Mucosa of descending colon (tissue), 3 donors: ENCODE data around the gene GMDS. TPM values are rescaled to one million over a fixed set of nuclear protein-coding genes. Genes with fewer than 3 reads are reported as not detected.

ENCODE experiments used
- ATAC-seq: fragments of 200-7000 bp; cut with Tn5 transposase; one replicate; pipeline ENCODE4 v1.9.1; 2020; ENCODE audit warnings: mild to moderate bottlenecking, moderate library complexity
- DNase-seq, 3 donors: peaks; one replicate each; pipeline ENCODE4 v3.0.0-alpha.2; 2020
- H3K36me3 ChIP-seq: fragments of 200-600 bp; one replicate; pipeline ENCODE4 v1.8.0; 2021; ENCODE audit warnings: low read depth, mild to moderate bottlenecking
- H3K4me1 ChIP-seq: fragments of 200-600 bp; one replicate; pipeline ENCODE4 v1.8.0; 2021; ENCODE audit warnings: low read depth, mild to moderate bottlenecking
- H3K4me3 ChIP-seq: fragments of 200-600 bp; one replicate; pipeline ENCODE4 v1.8.0; 2021; ENCODE audit warnings: mild to moderate bottlenecking
- H3K9me3 ChIP-seq: fragments of 200-600 bp; one replicate; pipeline ENCODE4 v1.8.0; 2021; ENCODE audit warnings: mild to moderate bottlenecking
- CTCF ChIP-seq: fragments of 200-600 bp; IDR thresholded peaks from one replicate; pipeline ENCODE4 v1.8.0; 2022; ENCODE audit warnings: antibody characterized with exemption, mild to moderate bottlenecking
- intact Hi-C, 2 donors: fragments of 100-400 bp; cut with DNase I in 1 of 2; cut with micrococcal nuclease in 1 of 2; formaldehyde crosslinking; loops; one replicate each; pipeline versions ENCODE4 v1.11.0 to v1.11.1; 2022; cut with DNase I, micrococcal nuclease
- total RNA-seq, 3 donors: library from RNA; stranded (reverse); fragmentation: NEBNext Ultra II Directional in 2 of 3; extraction: Animal tissue kit (Norgen Biotek cat#: 25700) in 2 of 3; gene quantifications; one replicate each; pipeline versions ENCODE4 v1.2.1 to v1.2.4, GENCODE V29; 2021 to 2023
- donor health status: DM: no; HTN: no; CAD: no; lungs with moderate emphysema.
- donor health status: DM: no; HTN: no; CAD: no.
- donor health status: DM: no; HTN: yes; CAD: no.

The GMDS gene
- total RNA-seq, 3 donors from 2014 or later = 68.0 to 228 (median 135) TPM

DNA sequence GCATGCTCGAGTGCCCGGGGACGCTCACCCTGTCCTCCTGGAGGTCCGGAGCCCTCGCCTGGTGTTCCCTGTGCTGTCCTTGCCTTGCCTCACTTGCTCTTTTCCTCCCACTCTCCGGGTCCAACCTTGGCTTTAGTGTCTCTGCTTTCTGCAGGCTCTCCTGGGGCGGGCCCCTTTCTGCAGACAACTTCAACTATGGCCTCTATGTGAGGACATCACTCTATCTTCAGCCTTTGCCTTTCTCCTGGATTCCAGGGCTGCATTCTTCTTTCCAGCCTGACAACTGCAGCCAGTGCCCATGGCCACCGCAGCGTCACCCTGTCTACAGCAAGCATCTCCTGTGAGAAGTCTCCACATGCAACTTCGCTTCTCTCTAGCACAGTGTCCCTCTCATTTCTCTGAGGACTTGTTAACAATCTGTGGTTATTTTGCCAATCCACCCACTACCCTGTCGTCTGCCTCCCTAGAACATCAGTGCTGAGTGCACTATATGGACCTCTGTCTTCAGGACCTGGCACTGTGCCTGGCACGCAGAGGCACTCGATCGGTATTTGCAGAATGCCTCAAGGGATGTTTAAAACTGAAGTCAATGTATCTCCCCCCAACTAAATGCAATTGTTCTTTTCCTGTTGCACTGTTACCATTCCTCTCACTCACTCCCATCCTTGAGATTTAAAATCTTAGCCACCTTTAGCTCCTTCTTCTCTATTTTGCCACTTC lies 599.8 kb downstream of the GMDS start:
- DNase-seq (no peak), ATAC-seq (no peak)
- Histone ChIP-seq H3K4me1 (no peaks in the 10 kb centered on the region), H3K4me3 (no peak overlapping the region), H3K36me3 (no peaks in the 10 kb centered on the region), H3K9me3 (no peaks in the 10 kb centered on the region)
- no peak for TF ChIP-seq CTCF
- intact Hi-C loops = no loop called here

DNA sequence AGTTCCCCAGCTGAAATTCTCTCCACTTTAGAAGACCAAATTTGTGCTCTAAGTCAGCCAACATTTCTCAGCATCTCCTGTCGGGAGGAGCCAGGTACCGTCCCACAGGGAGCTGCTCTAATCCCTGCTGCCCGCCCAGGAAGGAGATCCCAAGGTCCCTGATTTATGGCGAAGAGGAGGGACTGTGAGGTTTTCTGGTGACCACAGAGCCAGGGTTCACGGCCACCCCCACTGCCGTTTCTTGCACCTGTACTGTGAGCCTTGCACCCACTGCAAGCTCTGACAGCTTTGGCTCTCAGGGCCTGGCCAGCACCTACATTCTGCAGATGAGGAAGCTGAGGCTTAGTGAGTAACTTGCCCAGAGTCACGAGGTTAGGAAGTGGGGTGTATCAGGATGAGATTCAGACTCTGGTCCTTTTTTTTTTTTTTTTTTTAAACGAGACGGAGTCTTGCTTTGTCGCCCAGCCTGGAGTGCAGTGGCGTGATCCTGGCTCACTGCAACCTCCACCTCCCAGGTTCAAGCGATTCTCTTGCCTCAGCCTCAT lies 600.8 kb downstream of the GMDS start:
- ATAC-seq (no peak), DNase-seq (no peak)
- no peak overlapping the region for H3K4me3 ChIP-seq
- no peaks in the 10 kb centered on the region for H3K4me1 ChIP-seq
- TF ChIP-seq CTCF = no peak
- intact Hi-C loops = no loop called here
- no peaks in the 10 kb centered on the region for H3K36me3 ChIP-seq
- H3K9me3 ChIP-seq = no peaks in the 10 kb centered on the region

GRCh38 chr6:1643830-1644445 lies 601.5 kb downstream of the GMDS start:
- Histone ChIP-seq H3K9me3 (no peaks in the 10 kb centered on the region), H3K36me3 (no peaks in the 10 kb centered on the region), H3K4me1 (no peaks in the 10 kb centered on the region), H3K4me3 (no peak overlapping the region)
- intact Hi-C loops = no loop called here
- TF ChIP-seq CTCF = no peak
- DNase-seq = no peak
- no peak for ATAC-seq

DNA sequence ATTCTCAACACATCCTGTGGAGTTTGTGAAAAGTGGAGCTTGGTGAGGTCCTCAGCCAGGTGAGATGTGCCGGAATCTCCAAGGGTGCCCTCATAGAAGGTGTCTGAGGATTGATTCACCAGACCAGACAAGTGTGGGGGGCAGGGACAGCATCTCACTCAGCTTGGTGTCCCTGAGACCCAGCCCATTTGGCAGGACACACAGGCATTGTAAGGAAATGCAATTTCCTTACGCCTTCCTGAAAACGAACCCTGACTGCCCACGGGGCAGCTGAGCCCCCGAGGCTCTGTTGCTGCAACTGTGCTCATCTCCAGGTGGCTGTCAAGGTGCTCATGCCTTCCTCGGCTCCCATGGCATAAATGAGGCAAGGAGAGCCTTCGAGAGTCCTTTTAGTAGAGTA lies 602.3 kb downstream of the GMDS start:
- intact Hi-C loops = no loop called here
- TF ChIP-seq CTCF = no peak
- Histone ChIP-seq H3K4me1 (no peaks in the 10 kb centered on the region), H3K4me3 (no peak overlapping the region), H3K9me3 (no peaks in the 10 kb centered on the region), H3K36me3 (no peaks in the 10 kb centered on the region)
- DNase-seq (no peak), ATAC-seq (no peak)

- Histone ChIP-seq H3K4me3 (no peak overlapping the region), H3K36me3 (no peaks in the 10 kb centered on the region), H3K4me1 (no peaks in the 10 kb centered on the region), H3K9me3 (no peaks in the 10 kb centered on the region)
- ATAC-seq (peak; percentile 71), DNase-seq (no peak)
- TF ChIP-seq CTCF = no peak
- intact Hi-C loops = no loop called here
Observed at GRCh38 chr6:1641343-1641885, 604.0 kb downstream of the GMDS start.
